ENCODE results near the gene GIT1. TPM values are rescaled to one million over a fixed set of nuclear protein-coding genes. Genes with fewer than 3 reads are reported as not detected.

Gene GIT1
- total and polyA plus RNA-seq, 3 donors from 2014 or later, result 156 to 220 (median 169) TPM

DNA sequence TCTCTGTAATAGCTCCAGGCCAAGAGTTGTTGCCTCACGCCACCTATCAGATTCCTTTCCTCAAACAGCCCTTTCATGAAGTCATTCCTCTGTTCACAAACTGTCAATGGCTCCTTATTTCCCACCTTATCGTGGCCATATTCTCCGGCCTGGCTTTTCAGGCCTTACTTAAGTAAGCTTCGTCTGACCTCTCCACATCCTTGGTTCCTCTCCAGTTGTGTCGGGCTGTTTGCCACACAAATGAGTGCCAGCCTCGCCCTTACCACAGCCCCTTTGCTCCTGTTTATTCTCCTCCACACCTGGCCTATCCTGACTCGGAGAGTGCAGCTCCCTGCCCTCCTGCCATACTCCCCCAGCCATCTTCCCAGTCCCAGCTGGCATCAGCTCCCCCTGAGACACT lies 18.9 kb downstream of the GIT1 start:
- TF ChIP-seq POLR2A (IDR thresholded peaks at IDR 0.05), result no peak
- TF ChIP-seq, protein P1, sequence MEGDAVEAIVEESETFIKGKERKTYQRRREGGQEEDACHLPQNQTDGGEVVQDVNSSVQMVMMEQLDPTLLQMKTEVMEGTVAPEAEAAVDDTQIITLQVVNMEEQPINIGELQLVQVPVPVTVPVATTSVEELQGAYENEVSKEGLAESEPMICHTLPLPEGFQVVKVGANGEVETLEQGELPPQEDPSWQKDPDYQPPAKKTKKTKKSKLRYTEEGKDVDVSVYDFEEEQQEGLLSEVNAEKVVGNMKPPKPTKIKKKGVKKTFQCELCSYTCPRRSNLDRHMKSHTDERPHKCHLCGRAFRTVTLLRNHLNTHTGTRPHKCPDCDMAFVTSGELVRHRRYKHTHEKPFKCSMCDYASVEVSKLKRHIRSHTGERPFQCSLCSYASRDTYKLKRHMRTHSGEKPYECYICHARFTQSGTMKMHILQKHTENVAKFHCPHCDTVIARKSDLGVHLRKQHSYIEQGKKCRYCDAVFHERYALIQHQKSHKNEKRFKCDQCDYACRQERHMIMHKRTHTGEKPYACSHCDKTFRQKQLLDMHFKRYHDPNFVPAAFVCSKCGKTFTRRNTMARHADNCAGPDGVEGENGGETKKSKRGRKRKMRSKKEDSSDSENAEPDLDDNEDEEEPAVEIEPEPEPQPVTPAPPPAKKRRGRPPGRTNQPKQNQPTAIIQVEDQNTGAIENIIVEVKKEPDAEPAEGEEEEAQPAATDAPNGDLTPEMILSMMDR (IDR thresholded peaks at IDR 0.05), result no peak
- Histone ChIP-seq H3K4me1 (peaks cover 15% of the 10 kb centered on the region), H3K27ac (no peak overlapping the region), H3K27me3 (no peaks in the 10 kb centered on the region), H3K9me3 (no peaks in the 10 kb centered on the region), H3K4me3 (no peak overlapping the region), H3K36me3 (ENCODE audit: low read depth, missing control alignments) (no peaks in the 10 kb centered on the region)
- intact Hi-C loops (cut with DNase I; ENCODE audit: low total_unique reads), result no loop called here
- 92 to 93% methylated on average over 7 of the region's 7 CpGs for WGBS, 2 donors
- DNase-seq, result peak; percentile 10

DNA sequence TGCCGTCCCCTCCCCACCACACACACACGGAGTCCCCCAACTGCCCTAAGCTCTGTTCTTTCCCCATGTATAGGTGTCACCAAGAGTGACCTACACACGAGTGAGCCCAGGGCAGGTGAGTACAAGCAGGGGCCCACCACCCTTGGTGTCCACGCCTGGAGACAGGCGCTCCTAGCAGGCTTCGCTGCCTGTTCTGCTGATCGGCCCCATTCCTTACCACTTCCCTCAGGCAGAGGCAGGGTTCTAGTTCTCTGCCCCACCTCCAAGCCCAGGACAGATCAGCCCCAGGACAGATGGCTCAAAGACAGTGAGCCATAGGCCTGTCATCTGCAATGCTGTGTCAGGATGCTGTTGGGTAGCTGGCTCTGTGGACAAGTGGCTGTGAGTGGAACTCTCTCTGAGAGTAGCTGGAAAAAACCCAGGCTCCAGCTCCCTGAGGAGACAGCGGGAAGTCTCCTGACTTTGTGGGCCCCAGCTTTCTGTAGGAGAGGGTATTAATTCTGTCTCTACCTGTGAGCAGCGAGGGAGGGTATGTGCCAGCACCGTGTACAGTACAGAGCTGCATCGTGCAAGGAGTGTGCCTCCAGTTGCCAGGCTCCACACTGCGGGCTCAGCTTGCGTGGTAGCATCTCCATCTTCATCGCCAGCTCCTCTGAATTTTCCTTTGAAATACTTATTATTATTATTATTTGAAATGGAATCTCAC lies 20.1 kb downstream of the GIT1 start:
- H3K4me3 ChIP-seq, result peak overlapping the region; percentile 71 to 82
- DNase-seq, result no peak
- 48 to 61% methylated on average over 8 to 14 of the region's 14 CpGs for WGBS, 2 donors
- intact Hi-C loops (cut with DNase I; ENCODE audit: low total_unique reads), result no loop called here
- no peaks in the 10 kb centered on the region for H3K9me3 ChIP-seq
- no peaks in the 10 kb centered on the region for H3K36me3 ChIP-seq (ENCODE audit: low read depth, missing control alignments)
- H3K4me1 ChIP-seq, result peaks cover 15% of the 10 kb centered on the region
- TF ChIP-seq, protein P1 (IDR thresholded peaks at IDR 0.05), result no peak
- TF ChIP-seq POLR2A (IDR thresholded peaks at IDR 0.05), result no peak
- peak overlapping the region; percentile 88 to 90 for H3K27ac ChIP-seq
- no peaks in the 10 kb centered on the region for H3K27me3 ChIP-seq

GRCh38 chr17:29568331-29569244 lies 20.9 kb downstream of the GIT1 start, which contains the start of gene TP53I13:
Gene TP53I13, plus strand, starts transcription at chr17:29568701. Its CDS starts 58 bp downstream, at chr17:29568759.
- TF ChIP-seq POLR2A (IDR thresholded peaks at IDR 0.05), result no peak
- TF ChIP-seq, protein P1 (IDR thresholded peaks at IDR 0.05), result no peak
- WGBS, 2 donors, result 0% methylated on average over 17 to 77 of the region's 85 CpGs
- Histone ChIP-seq H3K27ac (peak within 1 kb of the TSS; percentile 88 to 90), H3K4me3 (peak within 1 kb of the TSS; percentile 71 to 82), H3K9me3 (no peaks in the 10 kb centered on the region), H3K36me3 (ENCODE audit: low read depth, missing control alignments) (no peaks in the 10 kb centered on the region), H3K4me1 (peaks cover 15% of the 10 kb centered on the region), H3K27me3 (no peaks in the 10 kb centered on the region)
- intact Hi-C loops (cut with DNase I; ENCODE audit: low total_unique reads), result no loop called here
- DNase-seq, result peak; percentile 94

- Histone ChIP-seq H3K9me3 (no peaks in the 10 kb centered on the region), H3K4me1 (peaks cover 10% of the 10 kb centered on the region), H3K27me3 (no peaks in the 10 kb centered on the region), H3K27ac (peak overlapping the region; percentile 74 to 90), H3K36me3 (ENCODE audit: low read depth, missing control alignments) (no peaks in the 10 kb centered on the region), H3K4me3 (peak overlapping the region; percentile 71 to 82)
- intact Hi-C loops (cut with DNase I; ENCODE audit: low total_unique reads), result no loop called here
- TF ChIP-seq POLR2A (IDR thresholded peaks at IDR 0.05), result no peak
- TF ChIP-seq, protein P1 (IDR thresholded peaks at IDR 0.05), result peak; percentile 6 to 39 (median 29)
- DNase-seq, result peak; percentile 50
- WGBS, 2 donors, result 0 to 1% methylated on average over 7 to 46 of the region's 63 CpGs
Measured at GRCh38 chr17:29567554-29568330, 21.7 kb downstream of the GIT1 start.

All from testis (tissue), 3 donors.